H1 (cell line): ENCODE data around the gene KATNBL1. TPM values are rescaled to one million over a fixed set of nuclear protein-coding genes. Genes with fewer than 3 reads are reported as not detected.

Source experiments
- CTCF ChIA-PET: fragments of 300-600 bp; sonication (Branson Sonifier 250); formaldehyde crosslinking; loops from one replicate; lab custom pipeline; 2021; ENCODE audit not compliant: partially characterized antibody; lab: Charles Lee
- POLR2A ChIA-PET: fragments of 300-600 bp; sonication (Branson Sonifier 250); formaldehyde crosslinking; loops from one replicate; lab custom pipeline; 2021; ENCODE audit warnings: inconsistent platforms; ENCODE audit not compliant: partially characterized antibody; lab: Charles Lee
- DNase-seq, 2 experiments: peaks; one replicate each; pipeline versions ENCODE4 v3.0.0 to v3.0.0-alpha.2; 2010 to 2022; ENCODE audit warnings: low spot score in 2 of 2, low read depth in 1 of 2, mixed read lengths in 1 of 2
- FAIRE-seq: peaks from 2 replicates; lab custom pipeline; 2011; peaks lifted over from hg19 to GRCh38; lab: Jason Lieb, UNC
- H2AFZ ChIP-seq: 2 replicates; pipeline ENCODE4 v1.8.1; 2012; ENCODE audit warnings: low read length, inconsistent platforms
- H2AK5ac ChIP-seq: 2 replicates; pipeline ENCODE4 v1.6.1; 2013; ENCODE audit warnings: low read depth, low read length
- H2BK120ac ChIP-seq: replicated peaks from 2 replicates; pipeline ENCODE3; 2013; ENCODE audit warnings: low read depth, low read length, inconsistent platforms
- H2BK12ac ChIP-seq: 2 replicates; pipeline ENCODE4 v1.6.1; 2013; ENCODE audit warnings: low read depth, low read length
- H2BK15ac ChIP-seq: 2 replicates; pipeline ENCODE4 v1.6.1; 2013; ENCODE audit warnings: low read length
- H2BK20ac ChIP-seq: 2 replicates; pipeline ENCODE4 v1.6.1; 2013; ENCODE audit warnings: low read length
- H2BK5ac ChIP-seq: 2 replicates; pipeline ENCODE4 v1.6.1; 2013; ENCODE audit warnings: low read depth, low read length
- H3K14ac ChIP-seq: 2 replicates; pipeline ENCODE4 v1.6.1; 2013; ENCODE audit warnings: inconsistent platforms; ENCODE audit not compliant: insufficient read length
- H3K18ac ChIP-seq: 2 replicates; pipeline ENCODE4 v1.6.1; 2013; ENCODE audit warnings: low read length; ENCODE audit errors: extremely low read depth
- H3K23ac ChIP-seq: 2 replicates; pipeline ENCODE4 v1.6.1; 2013; ENCODE audit warnings: inconsistent platforms; ENCODE audit not compliant: insufficient read length
- H3K23me2 ChIP-seq: 2 replicates; pipeline ENCODE4 v1.6.1; 2013; ENCODE audit warnings: low read depth, low read length
- H3K27ac ChIP-seq: 2 replicates; pipeline ENCODE4 v1.6.1; 2011; ENCODE audit warnings: low read depth, low read length, inconsistent platforms
- H3K27me3 ChIP-seq, 4 experiments: replicated peaks in 1 of 4; 1 replicate in 1 of 4; 2 replicates in 3 of 4; pipeline versions ENCODE4 v1.6.1 to v1.8.1; 2011 to 2013; ENCODE audit warnings: low read length in 3 of 4, mild to moderate bottlenecking in 3 of 4, inconsistent platforms in 2 of 4, mixed read lengths in 2 of 4, moderate library complexity in 1 of 4; ENCODE audit not compliant: control insufficient read depth in 3 of 4, insufficient read depth in 3 of 4; ENCODE audit errors: extremely low read depth in 1 of 4
- H3K36me3 ChIP-seq, 4 experiments: 2 replicates each; pipeline versions ENCODE4 v1.6.1 to v1.8.1; 2011 to 2013; ENCODE audit warnings: mild to moderate bottlenecking in 4 of 4, low read length in 3 of 4, moderate library complexity in 2 of 4, control low read depth in 1 of 4, inconsistent platforms in 1 of 4; ENCODE audit not compliant: insufficient read depth in 4 of 4, control insufficient read depth in 2 of 4
- H3K4ac ChIP-seq: replicated peaks from 2 replicates; pipeline ENCODE3; 2013; ENCODE audit warnings: low read length, low read depth, mixed read lengths, inconsistent platforms; ENCODE audit not compliant: insufficient read length
- H3K4me1 ChIP-seq, 4 experiments: replicated peaks in 1 of 4; 1 replicate in 1 of 4; 2 replicates in 3 of 4; pipeline versions ENCODE4 v1.6.1 to v1.8.1; 2011 to 2013; ENCODE audit warnings: low read length in 3 of 4, inconsistent platforms in 2 of 4, mixed read lengths in 1 of 4; ENCODE audit not compliant: insufficient read depth in 4 of 4, control insufficient read depth in 3 of 4
- H3K4me2 ChIP-seq, 2 experiments: 2 replicates each; pipeline versions ENCODE4 v1.6.1 to v1.8.1; 2011 to 2013; ENCODE audit warnings: low read depth in 2 of 2, low read length in 2 of 2, control low read depth in 1 of 2, inconsistent platforms in 1 of 2, mild to moderate bottlenecking in 1 of 2; ENCODE audit not compliant: insufficient read depth in 1 of 2
- H3K4me3 ChIP-seq, 4 experiments: fragments of 200-600, 300-600 bp in 1 of 4; sonication (generic), shearing (Covaris generic), sonication (Bioruptor Twin) in 1 of 4; 2 replicates each; pipeline versions ENCODE4 v1.5.1 to v1.8.1; 2011 to 2016; ENCODE audit warnings: low read length in 4 of 4, low read depth in 3 of 4, control low read depth in 2 of 4, inconsistent platforms in 2 of 4, mild to moderate bottlenecking in 2 of 4, mixed read lengths in 1 of 4, moderate library complexity in 1 of 4; ENCODE audit not compliant: insufficient read depth in 2 of 4; ENCODE audit errors: extremely low read depth in 1 of 4
- H3K56ac ChIP-seq: replicated peaks from 2 replicates; pipeline ENCODE3; 2013; ENCODE audit warnings: low read depth, mild to moderate bottlenecking, mixed read lengths, low read length, inconsistent platforms; ENCODE audit not compliant: insufficient read length
- H3K79me1 ChIP-seq: 2 replicates; pipeline ENCODE4 v1.6.1; 2013; ENCODE audit warnings: low read depth, low read length, control low read depth
- H3K79me2 ChIP-seq, 2 experiments: 2 replicates each; pipeline versions ENCODE4 v1.6.1 to v1.8.1; 2012 to 2013; ENCODE audit warnings: low read length in 2 of 2, mild to moderate bottlenecking in 2 of 2, inconsistent platforms in 1 of 2; ENCODE audit not compliant: insufficient read depth in 2 of 2, control insufficient read depth in 1 of 2
- H3K9ac ChIP-seq, 4 experiments: replicated peaks in 1 of 4; 1 replicate in 1 of 4; 2 replicates in 3 of 4; pipeline versions ENCODE4 v1.6.1 to v1.8.1; 2011 to 2013; ENCODE audit warnings: low read depth in 3 of 4, low read length in 3 of 4, control low read depth in 2 of 4, mild to moderate bottlenecking in 2 of 4, moderate library complexity in 2 of 4, inconsistent platforms in 1 of 4; ENCODE audit errors: extremely low read depth in 1 of 4
- H3K9me3 ChIP-seq, 2 experiments: 2 replicates each; pipeline versions ENCODE4 v1.6.1 to v1.8.1; 2012 to 2013; ENCODE audit warnings: mild to moderate bottlenecking in 2 of 2, moderate library complexity in 2 of 2, control low read depth in 1 of 2, inconsistent platforms in 1 of 2, low read depth in 1 of 2, low read length in 1 of 2, mixed read lengths in 1 of 2; ENCODE audit not compliant: insufficient read depth in 2 of 2
- H4K20me1 ChIP-seq, 2 experiments: replicated peaks in 1 of 2; 2 replicates each; pipeline versions ENCODE3 to v1.8.1; 2011 to 2013; ENCODE audit warnings: inconsistent platforms in 2 of 2, low read length in 2 of 2, mild to moderate bottlenecking in 1 of 2; ENCODE audit not compliant: insufficient read depth in 2 of 2, control insufficient read depth in 1 of 2
- H4K5ac ChIP-seq: 2 replicates; pipeline ENCODE4 v1.6.1; 2013; ENCODE audit warnings: low read length, low read depth, mixed read lengths, inconsistent platforms; ENCODE audit not compliant: insufficient read length
- H4K8ac ChIP-seq: 2 replicates; pipeline ENCODE4 v1.8.0; 2013; ENCODE audit warnings: mild to moderate bottlenecking, moderate library complexity, low read length, inconsistent platforms; ENCODE audit not compliant: insufficient read depth; ENCODE audit errors: extremely low read depth
- H4K91ac ChIP-seq: replicated peaks from 2 replicates; pipeline ENCODE3; 2013; ENCODE audit warnings: low read length, mixed read lengths, inconsistent platforms; ENCODE audit not compliant: insufficient read length
- ATF2 ChIP-seq: IDR thresholded peaks from 2 replicates; pipeline ENCODE4 v1.6.1; 2012; ENCODE audit warnings: low read length, inconsistent platforms
- ATF3 ChIP-seq: IDR thresholded peaks from 2 replicates; pipeline ENCODE4 v1.6.1; 2011; ENCODE audit warnings: low read depth, mild to moderate bottlenecking, low read length; ENCODE audit not compliant: insufficient read depth
- CBX5 ChIP-seq: fragments of 300-800, 300-1000 bp; sonication (generic); IDR thresholded peaks from 2 replicates; pipeline ENCODE4 v1.7.1; 2016; ENCODE audit warnings: antibody characterized with exemption, low read length, low read depth
- CHD1 ChIP-seq: IDR thresholded peaks from 2 replicates; pipeline ENCODE4 v1.6.1; 2012; ENCODE audit warnings: low read depth, low read length, improper control_type of control experiment
- EZH2 ChIP-seq: fragments of 200-600 bp; sonication (generic); IDR thresholded peaks from 2 replicates; pipeline ENCODE4 v1.7.1; 2012; ENCODE audit warnings: low read depth, mild to moderate bottlenecking, moderate library complexity, low read length, inconsistent platforms; ENCODE audit not compliant: severe bottlenecking
- JUN ChIP-seq: IDR thresholded peaks from 2 replicates; pipeline ENCODE4 v1.6.1; 2011; ENCODE audit warnings: low read depth, mild to moderate bottlenecking, improper control_type of control experiment, low read length
- KDM5A ChIP-seq: fragments of 200-600 bp; IDR thresholded peaks from 2 replicates; pipeline ENCODE4 v1.7.1; 2012; ENCODE audit warnings: mild to moderate bottlenecking, low read length, inconsistent platforms, mixed read lengths
- MAX ChIP-seq: IDR thresholded peaks from 2 replicates; pipeline ENCODE4 v1.6.1; 2012; ENCODE audit warnings: inconsistent platforms
- RNF2 ChIP-seq: fragments of 200-900, 300-1000 bp; sonication (generic); IDR thresholded peaks from 2 replicates; pipeline ENCODE4 v1.7.1; 2016; ENCODE audit warnings: borderline replicate concordance, low read depth, mild to moderate bottlenecking, antibody characterized with exemption, low read length; ENCODE audit not compliant: poor library complexity, severe bottlenecking; ENCODE audit errors: missing control alignments
- SIX5 ChIP-seq: IDR thresholded peaks from 2 replicates; pipeline ENCODE4 v1.6.1; 2011; ENCODE audit warnings: mild to moderate bottlenecking, low read depth, low read length
- SP1 ChIP-seq: IDR thresholded peaks from 2 replicates; pipeline ENCODE4 v1.6.1; 2011; ENCODE audit warnings: low read depth, low read length
- WGBS, 2 experiments: shearing (Covaris generic) in 1 of 2; methylation state at CpG; one replicate each; pipeline versions ENCODE4 v1.1.6 to v1.1.7; 2013 to 2015; ENCODE audit warnings: low lambda C conversion rate in 2 of 2, mixed read lengths in 2 of 2, inconsistent platforms in 1 of 2, low coverage in 1 of 2, missing lambda C conversion rate in 1 of 2; ENCODE audit not compliant: insufficient replicate concordance in 2 of 2, insufficient coverage in 1 of 2, insufficient read length in 1 of 2; ENCODE audit errors: extremely low coverage in 1 of 2, missing lambda C conversion rate in 1 of 2; 5-methylcytosine and 5-hydroxymethylcytosine counted together
- polyA plus RNA-seq, 7 experiments: library from polyadenylated mRNA; depleted of rRNA in 3 of 7; stranded (reverse) in 5 of 7; unstranded in 2 of 7; fragments of >200 nt in 5 of 7; fragments of 200-250 nt in 2 of 7; gene quantifications; 1 replicate in 5 of 7; 2 replicates in 1 of 7; 4 replicates in 1 of 7; pipeline versions ENCODE4 v1.2.1 to v1.2.3, GENCODE V29; 2011 to 2013; ENCODE audit warnings: missing spikeins in 2 of 7, mixed read lengths in 2 of 7
- total RNA-seq: library from RNA; stranded (reverse); fragmentation: NEBNext Ultra II Directional; extraction: Animal tissue kit (Norgen Biotek cat#: 25700); gene quantifications from 2 replicates; pipeline ENCODE4 v1.2.1, GENCODE V29; 2021

The KATNBL1 gene
- total and polyA plus RNA-seq, 2 of the 8 experiments (the other 6 are each of a cell fraction or from before 2014, with no cell fraction given), result 14.2 to 51.4 TPM

- H3K14ac ChIP-seq, result no peak overlapping the region
- no peak overlapping the region for H2BK20ac ChIP-seq
- no peak overlapping the region for H3K18ac ChIP-seq
- no peaks in the 10 kb centered on the region for H3K9me3 ChIP-seq
- DNase-seq (no peak), FAIRE-seq (no peak)
- no peak overlapping the region for H2AK5ac ChIP-seq
- H3K27ac ChIP-seq, result no peak overlapping the region
- 87% methylated on average over 6 of the region's 6 CpGs; no CpG with 5 or more reads in 1 of the 2 experiments for WGBS, 2 experiments
- no peak overlapping the region for H3K4me2 ChIP-seq
- H2BK12ac ChIP-seq, result no peak overlapping the region
- no peaks in the 10 kb centered on the region for H4K20me1 ChIP-seq
- H3K79me2 ChIP-seq, result no peaks in the 10 kb centered on the region
- H2BK15ac ChIP-seq, result no peak overlapping the region
- H2BK120ac ChIP-seq, result no peak overlapping the region
- no peak overlapping the region for H3K9ac ChIP-seq
- H3K36me3 ChIP-seq, result peaks cover 0 to 30% (median 14%) of the 10 kb centered on the region in 4 experiments; a peak in 6 of 8 replicates
- no peak overlapping the region for H2AFZ ChIP-seq
- no peak overlapping the region for H2BK5ac ChIP-seq
- H3K79me1 ChIP-seq, result no peaks in the 10 kb centered on the region
- no peaks in the 10 kb centered on the region for H3K23me2 ChIP-seq
- no peak overlapping the region for H3K4ac ChIP-seq
- no peaks in the 10 kb centered on the region for H3K27me3 ChIP-seq
- no peak overlapping the region for H3K23ac ChIP-seq
- no peak overlapping the region for H4K5ac ChIP-seq
- no peak overlapping the region for H4K91ac ChIP-seq
- no peaks in the 10 kb centered on the region for H3K4me1 ChIP-seq
- no peak overlapping the region for H3K56ac ChIP-seq
- H4K8ac ChIP-seq, result no peak overlapping the region
- no peak overlapping the region for H3K4me3 ChIP-seq
- ChIA-PET POLR2A (interaction anchor here (1.2 to 1.4 kb wide), 2 partner anchors 24 to 109 kb away, joined by 3 to 4 read pairs; partner anchors contain the start of genes KATNBL1, NOP10 and NUTM1), CTCF (interaction anchor here (0.6 to 4.1 kb wide), 6 partner anchors 8 to 562 kb away, joined by 3 to 21 read pairs (median 3); partner anchors contain the start of genes ACTC1 and EMC4)
- TF ChIP-seq SIX5 (no peak), CBX5 (no peak), MAX (no peak), KDM5A (no peak), CHD1 (no peak), SP1 (no peak), EZH2 (no peak), JUN (no peak), ATF2 (no peak), RNF2 (no peak), ATF3 (no peak)
Measured at GRCh38 chr15:34233614-34234013, 23.7 kb upstream of the KATNBL1 start.
